WTC11 (cell line): ENCODE measurements around the gene CHST11. TPM values are rescaled to one million over a fixed set of nuclear protein-coding genes. Genes with fewer than 3 reads are reported as not detected.
A peak's percentile ranks its signal among the peaks of the same experiment; 100 is the strongest.

Experiments
- ATAC-seq: fragments of 200-7000 bp; cut with Tn5 transposase; 2 replicates; pipeline ENCODE4 v1.10.0; 2021; ENCODE audit warnings: mild to moderate bottlenecking, moderate library complexity
- CTCF ChIA-PET: fragments of 300-600 bp; sonication (Branson Sonifier 250); formaldehyde crosslinking; loops from one replicate; lab custom pipeline; 2021; ENCODE audit warnings: antibody characterized with exemption; lab: Charles Lee
- POLR2A ChIA-PET: fragments of 350-600 bp; sonication (Branson Sonifier 250); formaldehyde crosslinking; loops from one replicate; lab custom pipeline; 2021; ENCODE audit warnings: antibody characterized with exemption; lab: Charles Lee
- DNase-seq: peaks from one replicate; pipeline ENCODE4 v3.0.0; 2021; ENCODE audit warnings: low spot score
- H3K27ac Mint-ChIP-seq: 2 replicates; pipeline ENCODE4 v1.8.0; 2021; ENCODE audit warnings: mixed read lengths
- H3K27me3 Mint-ChIP-seq: 2 replicates; pipeline ENCODE4 v1.8.0; 2021; ENCODE audit warnings: low read depth, mild to moderate bottlenecking, moderate library complexity, mixed read lengths
- H3K36me3 Mint-ChIP-seq: 2 replicates; pipeline ENCODE4 v1.8.0; 2021; ENCODE audit warnings: mixed read lengths
- H3K4me1 Mint-ChIP-seq: 2 replicates; pipeline ENCODE4 v1.8.0; 2022; ENCODE audit warnings: mixed read lengths
- H3K4me3 Mint-ChIP-seq: 2 replicates; pipeline ENCODE4 v1.8.0; 2021; ENCODE audit warnings: mild to moderate bottlenecking, moderate library complexity, mixed read lengths
- H3K9me3 Mint-ChIP-seq: 2 replicates; pipeline ENCODE4 v1.8.0; 2021; ENCODE audit warnings: mixed read lengths
- AFF4 ChIP-seq: sonication (generic); formaldehyde crosslinking; IDR thresholded peaks from 2 replicates; pipeline ENCODE4 v1.8.1; 2023; ENCODE audit warnings: mild to moderate bottlenecking, missing genetic modification reagents, borderline replicate concordance
- ATF2 ChIP-seq: sonication (generic); formaldehyde crosslinking; IDR thresholded peaks from 2 replicates; pipeline ENCODE4 v1.8.1; 2022; ENCODE audit warnings: low read depth, missing genetic modification reagents, borderline replicate concordance
- CDX4 ChIP-seq: fragments of 250-450 bp; sonication (Bioruptor Pico); IDR thresholded peaks from 2 replicates; pipeline ENCODE4 v1.9.0; 2021; ENCODE audit warnings: moderate library complexity, mild to moderate bottlenecking, inconsistent platforms, borderline replicate concordance
- FOXK1 ChIP-seq: sonication (generic); formaldehyde crosslinking; IDR thresholded peaks from 2 replicates; pipeline ENCODE4 v1.8.0; 2022; ENCODE audit warnings: mild to moderate bottlenecking, moderate library complexity, missing genetic modification reagents
- HMGA2 ChIP-seq: fragments of 250-450 bp; sonication (Bioruptor Pico); IDR thresholded peaks from 2 replicates; pipeline ENCODE4 v1.4.0; 2021; ENCODE audit warnings: mild to moderate bottlenecking, moderate library complexity
- PRDM15 ChIP-seq: sonication (generic); formaldehyde crosslinking; IDR thresholded peaks from 2 replicates; pipeline ENCODE4 v1.8.0; 2022; ENCODE audit warnings: missing genetic modification reagents
- RORB ChIP-seq: fragments of 250-450 bp; sonication (Bioruptor Pico); IDR thresholded peaks from 2 replicates; pipeline ENCODE4 v1.9.0; 2021; ENCODE audit warnings: mild to moderate bottlenecking
- SMAD3 ChIP-seq: sonication (generic); formaldehyde crosslinking; IDR thresholded peaks from 2 replicates; pipeline ENCODE4 v1.8.0; 2022; ENCODE audit warnings: missing genetic modification reagents, mild to moderate bottlenecking, borderline replicate concordance
- SOX15 ChIP-seq: fragments of 250-450 bp; sonication (Bioruptor Pico); IDR thresholded peaks from 2 replicates; pipeline ENCODE4 v1.9.0; 2021; ENCODE audit warnings: mild to moderate bottlenecking
- TCF7 ChIP-seq: sonication (generic); formaldehyde crosslinking; IDR thresholded peaks from 2 replicates; pipeline ENCODE4 v1.8.0; 2022; ENCODE audit warnings: mild to moderate bottlenecking, low read depth, missing genetic modification reagents, moderate library complexity
- TEAD1 ChIP-seq: sonication (generic); formaldehyde crosslinking; IDR thresholded peaks from 2 replicates; pipeline ENCODE4 v1.8.0; 2022; ENCODE audit warnings: mild to moderate bottlenecking, missing genetic modification reagents
- ZBTB43 ChIP-seq: sonication (generic); formaldehyde crosslinking; IDR thresholded peaks from 2 replicates; pipeline ENCODE4 v1.8.1; 2023; ENCODE audit warnings: mild to moderate bottlenecking, missing genetic modification reagents
- ZNF138 ChIP-seq: sonication (generic); formaldehyde crosslinking; conservative IDR thresholded peaks from 2 replicates; pipeline ENCODE4 v1.8.1; 2022; ENCODE audit warnings: mild to moderate bottlenecking, moderate library complexity, missing genetic modification reagents
- total RNA-seq: library from RNA; stranded (reverse); gene quantifications from 3 replicates; pipeline ENCODE4 v1.2.3, GENCODE V29; 2021

Gene CHST11
- total RNA-seq, 1 experiment from 2014 or later = 24.2 TPM

- no peak for TF ChIP-seq RORB (CRISPR knock-in tag)
- no peak for TF ChIP-seq TCF7 (CRISPR knock-in tag)
- DNase-seq (no peak), ATAC-seq (no peak)
- Mint-ChIP-seq H3K36me3 (no peaks in the 10 kb centered on the region), H3K4me1 (peaks cover 44% of the 10 kb centered on the region), H3K4me3 (no peak overlapping the region), H3K27me3 (no peaks in the 10 kb centered on the region), H3K9me3 (no peaks in the 10 kb centered on the region), H3K27ac (peak overlapping the region; percentile 71; the same call in 1 of the 2 replicates)
- ChIA-PET CTCF (no interaction called here), POLR2A (no interaction called here)
These were observed 140.4 kb downstream of the CHST11 start for GRCh38 chr12:104596898-104597843.

GRCh38 chr12:104598342-104599271 lies 141.9 kb downstream of the CHST11 start:
- Mint-ChIP-seq H3K27me3 (no peaks in the 10 kb centered on the region), H3K4me3 (no peak overlapping the region), H3K36me3 (no peaks in the 10 kb centered on the region), H3K27ac (no peak overlapping the region), H3K4me1 (peaks cover 44% of the 10 kb centered on the region), H3K9me3 (0 out of 2 replicates have a peak, but pooled peaks cover 3% of the 10 kb centered on the region)
- POLR2A ChIA-PET = no interaction called here
- DNase-seq (no peak), ATAC-seq (no peak)
- TF ChIP-seq ATF2 (CRISPR knock-in tag) = no peak
- TF ChIP-seq HMGA2 (CRISPR knock-in tag) = no peak
- no peak for TF ChIP-seq FOXK1 (CRISPR knock-in tag)
- TF ChIP-seq SOX15 = no peak
- TF ChIP-seq ZNF138 (CRISPR knock-in tag) = no peak
- TF ChIP-seq TEAD1 (CRISPR knock-in tag) = no peak
- TF ChIP-seq SMAD3 (CRISPR knock-in tag) = no peak
- no peak for TF ChIP-seq ZBTB43 (CRISPR knock-in tag)
- TF ChIP-seq PRDM15 (CRISPR knock-in tag) = no peak
- TF ChIP-seq CDX4 (CRISPR knock-in tag) = no peak
- TF ChIP-seq AFF4 (CRISPR knock-in tag) = no peak
- CTCF ChIA-PET = interaction anchor here (1.6 kb wide), 1 partner anchor 217 kb away, joined by 4 read pairs; no protein-coding TSS in a partner anchor
